Activated CD8-positive, alpha-beta memory T cell treated with anti-CD3 and anti-CD28 coated beads, Interleukin-2, amount 50 U/mL, for 24 hours (primary cell): ENCODE data around the gene PPP1CC.

Experiments
- DNase-seq: peaks from one replicate; pipeline ENCODE4 v3.0.0-alpha.2; 2020; ENCODE audit errors: extremely low read depth

PPP1CC gene

DNA sequence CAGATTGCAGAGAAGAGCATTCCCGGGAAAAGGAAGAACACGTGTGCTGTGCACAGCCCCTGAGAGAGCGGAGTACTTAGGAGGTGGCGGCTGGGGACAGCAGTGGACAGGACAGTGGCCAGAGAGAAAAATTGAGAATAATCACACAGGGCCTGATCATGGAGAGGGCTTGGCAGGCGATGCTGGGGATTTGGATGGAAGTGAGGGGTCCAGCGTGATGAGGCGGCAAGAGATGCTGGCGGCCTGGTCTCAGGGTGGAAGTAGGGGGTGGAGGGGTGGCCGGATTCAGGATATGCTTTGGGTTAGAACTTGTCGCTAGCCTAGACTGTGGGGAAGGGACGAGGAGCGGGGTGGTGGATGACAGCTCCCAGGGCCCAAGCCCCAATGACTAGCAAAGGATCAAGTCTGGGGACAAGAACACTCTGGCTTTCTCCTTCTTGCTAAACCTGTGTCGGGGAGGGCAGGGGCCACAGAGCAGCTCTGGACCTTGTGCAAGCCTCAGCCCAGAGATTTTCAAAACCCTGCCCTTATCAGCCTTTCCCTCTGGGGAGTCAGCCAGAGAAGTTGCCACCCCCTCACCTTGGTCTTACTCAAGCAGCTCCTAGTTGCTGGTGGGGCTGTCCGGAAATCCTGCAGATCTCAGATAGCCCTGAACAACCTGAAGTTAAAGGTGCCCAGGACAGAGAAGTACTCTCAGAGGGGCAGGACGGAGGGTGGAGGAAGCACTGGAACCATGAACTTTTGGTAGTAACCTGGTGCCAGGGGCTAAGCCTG lies 55.1 kb downstream of the PPP1CC start:
- DNase-seq: no peak

DNA sequence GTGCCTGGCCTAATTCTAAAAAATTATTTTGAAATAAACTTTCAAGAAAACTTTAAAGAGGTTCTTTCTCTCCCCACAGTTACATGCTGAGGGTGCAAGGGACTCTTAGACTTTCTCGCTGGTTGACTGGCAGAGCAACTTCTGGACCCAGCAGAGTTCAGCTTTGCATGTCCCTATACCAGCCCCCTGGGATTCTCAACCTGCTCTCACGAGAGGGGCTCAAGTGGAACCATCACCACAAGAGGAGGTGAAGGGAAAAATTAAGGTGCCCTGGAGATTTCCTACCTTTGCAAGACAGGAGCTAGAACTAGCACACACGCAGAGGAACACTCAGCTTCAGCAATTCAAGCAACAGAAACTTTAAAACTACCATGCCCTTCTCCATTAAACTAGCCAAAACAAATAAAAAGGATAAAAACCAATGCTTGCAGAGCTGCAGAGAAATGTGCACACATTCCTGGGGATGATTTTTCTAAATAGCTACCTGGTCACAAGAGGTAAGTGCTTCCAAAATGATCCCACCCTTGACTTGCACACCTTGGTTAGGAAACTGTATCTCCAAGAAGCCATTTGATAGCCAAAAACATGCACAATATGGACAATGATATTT lies 56.3 kb downstream of the PPP1CC start:
- DNase-seq: no peak

DNA sequence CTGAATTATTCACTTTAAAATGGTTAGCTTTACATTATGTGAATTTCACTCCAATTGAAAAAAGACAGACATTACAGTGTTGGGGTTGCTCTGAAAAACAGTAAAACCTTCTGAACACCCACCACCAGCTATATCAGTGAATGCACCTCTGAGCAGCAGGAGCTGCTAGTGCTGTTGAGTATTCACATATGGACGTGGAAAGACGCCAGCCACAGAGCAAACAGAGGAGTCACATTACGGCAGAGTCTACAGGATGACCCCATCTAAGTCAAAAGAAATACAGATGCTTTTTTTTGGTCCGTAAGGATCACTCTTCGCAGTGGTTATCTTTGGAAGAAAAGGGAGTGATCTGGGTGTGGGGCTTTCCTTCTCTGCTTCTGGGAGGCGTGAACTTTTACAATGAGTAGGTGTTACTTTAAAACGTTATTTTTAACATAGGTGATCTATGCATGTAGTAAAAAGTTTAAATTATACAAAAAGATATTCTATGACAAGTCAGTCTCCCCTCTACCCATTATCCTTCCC lies 58.3 kb downstream of the PPP1CC start:
- DNase-seq: no peak

DNA sequence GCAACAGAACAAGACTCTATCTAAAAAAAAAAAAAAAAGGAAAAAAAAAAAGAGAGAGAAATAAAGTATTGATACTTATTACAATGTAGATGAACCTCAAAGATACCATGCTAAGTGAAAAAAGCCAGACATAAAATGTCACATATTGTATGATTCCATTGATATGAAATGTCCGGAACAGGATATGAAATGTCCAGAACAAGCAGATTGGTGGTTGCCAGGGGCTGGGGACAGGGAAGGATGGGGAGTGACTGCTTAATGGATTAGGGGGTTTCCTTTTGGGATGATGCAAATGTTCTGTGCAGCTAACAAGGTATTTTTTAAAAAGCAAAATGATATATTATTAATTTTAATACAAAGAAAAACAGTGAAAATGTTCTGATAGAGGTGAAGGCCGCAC lies 58.8 kb downstream of the PPP1CC start:
- no peak for DNase-seq

DNA sequence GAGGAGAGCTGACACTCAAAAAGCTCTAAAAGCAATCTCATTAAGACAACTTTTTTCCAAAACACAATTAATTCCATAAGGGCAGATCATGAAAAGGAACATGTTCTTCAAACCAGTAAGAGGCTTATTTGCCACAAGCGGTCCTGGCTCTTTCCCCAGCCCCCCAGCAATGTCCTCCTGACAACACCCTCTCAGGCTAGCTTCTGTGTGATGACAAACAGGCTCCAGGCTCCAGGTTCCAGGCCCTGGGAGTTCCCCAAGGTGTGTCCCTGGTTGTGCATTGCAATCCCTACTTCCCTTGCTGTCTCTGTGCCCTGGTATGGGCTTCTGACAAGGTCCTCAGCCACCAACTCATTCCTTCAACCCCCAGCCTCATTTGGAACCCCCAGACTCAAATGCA lies 62.7 kb downstream of the PPP1CC start:
- DNase-seq: no peak

DNA sequence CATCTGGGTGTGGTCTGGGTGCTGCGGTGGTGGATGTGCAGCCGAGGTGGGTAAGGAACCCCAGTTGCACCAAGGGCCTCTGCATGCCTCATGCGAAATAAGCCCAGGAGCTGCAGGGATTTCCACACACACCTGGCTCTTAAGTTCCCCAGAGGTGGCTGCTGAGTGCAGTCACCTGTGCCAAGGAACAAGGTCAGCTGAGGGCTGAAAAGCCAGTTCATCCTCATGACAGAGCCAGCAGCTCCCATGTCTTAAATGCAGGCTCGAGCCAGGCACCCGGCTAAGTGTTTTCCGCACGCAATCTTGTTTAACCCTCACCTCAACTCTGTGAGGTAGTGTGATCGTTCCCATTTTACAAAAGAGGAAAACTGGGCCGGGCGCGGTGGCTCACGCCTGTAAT lies 63.5 kb downstream of the PPP1CC start:
- DNase-seq: no peak

DNA sequence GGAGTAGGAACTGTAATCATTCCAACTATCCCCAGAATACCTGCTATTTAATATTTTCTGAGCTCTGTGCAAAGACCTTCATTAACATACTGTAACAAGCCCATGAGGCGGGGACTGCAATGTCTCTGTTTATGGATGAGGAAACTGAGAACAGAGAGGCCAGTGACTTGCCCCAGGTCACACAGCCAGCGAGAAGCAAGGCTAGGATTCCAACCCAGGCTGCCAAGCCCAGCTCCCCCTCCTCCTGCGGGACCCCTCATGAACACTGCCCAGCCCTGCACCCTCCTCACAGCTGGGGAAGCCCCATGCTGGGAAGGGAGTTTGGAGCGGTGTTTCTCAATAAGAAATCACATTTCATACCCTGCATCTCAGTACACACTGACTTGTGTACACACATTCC lies 64.7 kb downstream of the PPP1CC start:
- no peak for DNase-seq

DNA sequence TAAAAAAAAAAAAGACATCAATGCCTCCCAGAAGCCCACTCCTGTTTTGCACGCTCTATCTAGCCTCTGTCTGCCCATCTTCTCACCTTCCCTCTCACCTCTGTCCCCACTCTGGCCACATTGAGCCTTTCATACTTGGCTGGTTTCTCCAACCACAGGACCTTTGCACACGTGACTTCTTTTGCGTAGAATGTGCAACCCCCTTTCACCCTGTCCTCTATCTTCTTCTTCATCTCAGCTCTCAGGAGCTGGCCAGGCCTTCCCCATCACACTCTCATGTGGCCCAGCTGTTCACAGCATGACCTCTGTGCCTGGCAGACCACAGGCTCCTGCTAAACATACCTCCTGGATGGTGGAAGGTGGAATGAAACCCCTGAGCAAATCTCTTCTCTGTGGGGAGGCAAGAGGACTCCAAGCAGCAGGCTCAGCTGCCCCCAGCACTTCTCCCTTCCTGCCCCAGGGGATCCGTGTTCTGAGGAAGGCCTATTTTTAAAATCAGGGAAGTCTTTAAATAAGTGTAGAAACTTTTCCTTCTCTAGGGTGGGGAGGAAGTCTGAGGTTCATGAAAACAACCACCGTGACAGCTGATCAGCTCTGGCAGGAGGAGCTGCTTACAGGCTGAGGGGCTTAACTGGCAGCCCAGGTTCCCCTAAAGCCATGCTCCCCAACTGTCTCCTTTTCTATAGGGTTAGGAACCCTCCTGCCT lies 65.3 kb downstream of the PPP1CC start:
- no peak for DNase-seq

DNA sequence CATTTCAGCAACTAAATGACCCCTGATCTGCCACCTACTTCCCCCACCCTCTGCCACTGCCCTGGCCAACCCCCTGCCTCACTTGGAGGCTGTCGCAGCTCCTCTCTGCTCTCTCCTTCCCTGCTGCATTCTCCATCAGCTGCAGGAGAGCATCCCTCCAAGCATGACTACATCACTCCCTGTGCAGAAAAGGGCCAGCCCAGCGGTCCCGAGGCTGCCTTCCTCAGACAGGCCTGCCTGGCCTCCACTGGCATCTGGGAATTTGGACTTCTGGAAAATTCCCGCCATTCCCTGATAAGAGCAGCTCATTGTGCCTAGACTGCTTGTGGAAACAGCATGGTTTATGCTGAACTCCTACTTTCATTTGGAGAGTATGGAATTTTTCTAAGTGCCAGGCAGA lies 66.5 kb downstream of the PPP1CC start:
- no peak for DNase-seq

DNA sequence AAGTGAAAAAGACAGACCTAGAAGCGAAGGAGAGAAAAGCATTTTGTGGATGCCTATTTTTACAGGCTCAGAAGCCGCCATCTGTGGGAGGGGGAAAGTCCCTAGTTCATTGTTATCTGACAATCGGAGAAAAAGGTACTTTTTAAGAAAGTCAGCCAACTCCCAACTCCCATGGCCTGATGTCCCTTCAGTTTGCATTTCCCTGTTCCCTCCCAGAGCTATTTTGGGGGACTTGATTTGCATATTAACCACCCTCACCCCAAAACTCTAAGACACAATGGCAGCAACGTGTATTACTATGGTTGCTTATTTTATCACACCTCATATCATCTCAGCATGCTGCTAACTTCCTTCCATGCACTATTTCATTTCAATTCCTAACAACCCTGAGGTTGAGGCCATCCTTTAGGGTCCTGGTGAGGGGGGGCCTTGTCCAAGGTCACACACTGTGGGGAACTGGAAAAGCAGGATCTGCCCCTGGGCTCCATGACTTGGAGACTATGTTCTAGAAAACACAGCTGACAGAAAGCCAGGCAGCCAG lies 72.5 kb downstream of the PPP1CC start:
- DNase-seq: no peak
